GM12891 (cell line): ENCODE measurements around the gene FBXL17.

Experiments used
- POLR2A ChIP-seq: IDR thresholded peaks from 2 replicates; pipeline ENCODE4 v1.6.1; 2011; ENCODE audit warnings: low read depth, low read length, control low read depth
- SPI1 ChIP-seq: IDR thresholded peaks from 2 replicates; pipeline ENCODE4 v1.6.1; 2011; ENCODE audit warnings: low read depth, low read length, control low read depth

DNA sequence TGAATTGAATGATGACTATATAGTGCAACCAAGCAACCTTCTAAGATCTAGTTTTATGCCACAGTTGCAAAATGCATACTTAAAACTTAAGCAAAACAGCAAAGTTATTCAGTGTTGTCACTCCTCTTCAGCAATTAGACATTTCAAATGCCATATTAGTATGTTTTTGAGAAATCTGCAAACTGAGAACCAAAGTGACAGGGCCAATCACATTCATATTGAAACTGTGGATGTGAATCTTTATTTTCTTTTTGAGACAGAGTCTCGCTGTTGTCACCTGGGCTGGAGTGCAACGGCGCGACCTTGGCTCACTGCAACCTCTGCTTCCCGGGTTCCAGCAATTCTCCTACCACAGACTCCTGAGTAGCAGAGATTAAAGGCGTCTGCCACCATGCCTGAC, 461.9 kb downstream of the FBXL17 start:
- TF ChIP-seq POLR2A: no peak
- no peak for TF ChIP-seq SPI1
